BE2C (cell line): ENCODE measurements around the gene TRPC6.
A peak's percentile ranks its signal among the peaks of the same experiment; 100 is the strongest.
"Not testable (repeated sequence)": the region's sequence is repeated elsewhere in the genome, so short reads cannot be mapped to it uniquely, and the experiment has no call there.

Source experiments
- DNase-seq: peaks from one replicate; pipeline ENCODE4 v3.0.0-alpha.2; 2020
- H3K27me3 ChIP-seq: fragments of 250-450 bp; sonication (Bioruptor Pico); 2 replicates; pipeline ENCODE4 v1.5.1; 2020; ENCODE audit warnings: mild to moderate bottlenecking
- H3K36me3 ChIP-seq: fragments of 250-450 bp; sonication (Bioruptor Pico); 2 replicates; pipeline ENCODE4 v1.5.1; 2020; ENCODE audit warnings: mild to moderate bottlenecking
- H3K4me1 ChIP-seq: fragments of 250-450 bp; sonication (Bioruptor Pico); 2 replicates; pipeline ENCODE4 v1.5.1; 2020
- H3K4me3 ChIP-seq: 2 replicates; pipeline ENCODE4 v1.5.1; 2011; ENCODE audit warnings: low read depth, low read length
- H3K9me3 ChIP-seq: fragments of 250-450 bp; sonication (Bioruptor Pico); 2 replicates; pipeline ENCODE4 v1.5.1; 2020
- CTCF ChIP-seq: IDR thresholded peaks from 2 replicates; pipeline ENCODE4 v1.5.1; 2012; ENCODE audit warnings: mild to moderate bottlenecking, low read depth, low read length

Gene TRPC6

GRCh38 chr11:101441747-101442146 lies 142.1 kb downstream of the TRPC6 start:
- Histone ChIP-seq H3K27me3 (no peaks in the 10 kb centered on the region), H3K4me3 (no peak overlapping the region), H3K4me1 (no peaks in the 10 kb centered on the region), H3K36me3 (no peaks in the 10 kb centered on the region), H3K9me3 (no peaks in the 10 kb centered on the region)
- TF ChIP-seq CTCF: no peak
- DNase-seq: no peak

GRCh38 chr11:101439488-101439887 lies 144.3 kb downstream of the TRPC6 start:
- TF ChIP-seq CTCF: no peak
- H3K9me3 ChIP-seq: no peaks in the 10 kb centered on the region
- H3K4me3 ChIP-seq: no peak overlapping the region
- DNase-seq: no peak
- H3K27me3 ChIP-seq: no peaks in the 10 kb centered on the region
- H3K36me3 ChIP-seq: no peaks in the 10 kb centered on the region
- no peaks in the 10 kb centered on the region for H3K4me1 ChIP-seq

GRCh38 chr11:101438708-101439107 lies 145.1 kb downstream of the TRPC6 start:
- H3K36me3 ChIP-seq, H3K27me3 ChIP-seq, H3K4me3 ChIP-seq, H3K9me3 ChIP-seq, DNase-seq, H3K4me1 ChIP-seq: not testable (repeated sequence)

GRCh38 chr11:101438126-101438525 lies 145.7 kb downstream of the TRPC6 start:
- no peak for DNase-seq
- no peak for TF ChIP-seq CTCF
- no peaks in the 10 kb centered on the region for H3K4me1 ChIP-seq

GRCh38 chr11:101436511-101437142 lies 147.2 kb downstream of the TRPC6 start:
- H3K4me1 ChIP-seq: no peaks in the 10 kb centered on the region
- H3K9me3 ChIP-seq: no peaks in the 10 kb centered on the region
- peak; percentile 42 for DNase-seq
- no peaks in the 10 kb centered on the region for H3K27me3 ChIP-seq
- no peaks in the 10 kb centered on the region for H3K36me3 ChIP-seq
- no peak overlapping the region for H3K4me3 ChIP-seq
- TF ChIP-seq CTCF: peak; percentile 71

More at GRCh38 chr11:101438126-101438525, 145.7 kb downstream of the TRPC6 start:
- H3K4me3 ChIP-seq: no peak overlapping the region
- H3K36me3 ChIP-seq: no peaks in the 10 kb centered on the region
- no peaks in the 10 kb centered on the region for H3K27me3 ChIP-seq
- no peaks in the 10 kb centered on the region for H3K9me3 ChIP-seq

GRCh38 chr11:101435408-101435973 lies 148.3 kb downstream of the TRPC6 start:
- TF ChIP-seq CTCF: no peak
- Histone ChIP-seq H3K4me1 (no peaks in the 10 kb centered on the region), H3K9me3 (no peaks in the 10 kb centered on the region), H3K27me3 (no peaks in the 10 kb centered on the region), H3K4me3 (no peak overlapping the region), H3K36me3 (no peaks in the 10 kb centered on the region)
- DNase-seq: no peak
